H1 (cell line): Measurements from ENCODE around the gene UBAP1.

Experiments used
- CTCF ChIP-seq, 3 experiments: IDR thresholded peaks; 1 replicate in 2 of 3; 2 replicates in 1 of 3; pipeline versions ENCODE4 v1.5.1 to v1.6.1; 2011; ENCODE audit warnings: low read length in 3 of 3, mild to moderate bottlenecking in 3 of 3, inconsistent platforms in 2 of 3, low read depth in 1 of 3, moderate library complexity in 1 of 3; ENCODE audit not compliant: insufficient read depth in 1 of 3; ENCODE audit errors: control extremely low read depth in 1 of 3
- EP300 ChIP-seq, 2 experiments: IDR thresholded peaks; 1 replicate in 1 of 2; 2 replicates in 1 of 2; pipeline ENCODE4 v1.6.1; 2011 to 2012; ENCODE audit warnings: low read depth in 2 of 2, low read length in 2 of 2, mild to moderate bottlenecking in 2 of 2, borderline replicate concordance in 1 of 2, inconsistent platforms in 1 of 2, moderate library complexity in 1 of 2
- EZH2 ChIP-seq: fragments of 200-600 bp; sonication (generic); IDR thresholded peaks from 2 replicates; pipeline ENCODE4 v1.7.1; 2012; ENCODE audit warnings: low read depth, mild to moderate bottlenecking, moderate library complexity, low read length, inconsistent platforms; ENCODE audit not compliant: severe bottlenecking
- GABPA ChIP-seq: IDR thresholded peaks from 2 replicates; pipeline ENCODE4 v1.6.1; 2011; ENCODE audit warnings: mild to moderate bottlenecking, low read length, moderate library complexity, borderline replicate concordance; ENCODE audit not compliant: insufficient read depth
- JUN ChIP-seq: IDR thresholded peaks from 2 replicates; pipeline ENCODE4 v1.6.1; 2011; ENCODE audit warnings: low read depth, mild to moderate bottlenecking, improper control_type of control experiment, low read length
- KDM5A ChIP-seq: fragments of 200-600 bp; IDR thresholded peaks from 2 replicates; pipeline ENCODE4 v1.7.1; 2012; ENCODE audit warnings: mild to moderate bottlenecking, low read length, inconsistent platforms, mixed read lengths
- POLR2A ChIP-seq, 2 experiments: IDR thresholded peaks; 1 replicate in 1 of 2; 2 replicates in 1 of 2; pipeline ENCODE4 v1.6.1; 2011; ENCODE audit warnings: low read depth in 2 of 2, low read length in 2 of 2, mild to moderate bottlenecking in 2 of 2; ENCODE audit errors: control extremely low read depth in 1 of 2
- POLR2AphosphoS5 ChIP-seq: IDR thresholded peaks from 2 replicates; pipeline ENCODE4 v1.6.1; 2011; ENCODE audit warnings: low read depth, low read length
- RFX5 ChIP-seq: IDR thresholded peaks from 2 replicates; pipeline ENCODE4 v1.6.1; 2011; ENCODE audit warnings: low read depth, low read length, improper control_type of control experiment, borderline replicate concordance
- SUZ12 ChIP-seq: fragments of 200-600 bp; sonication (generic); IDR thresholded peaks from 2 replicates; pipeline ENCODE4 v1.6.1; 2012; ENCODE audit warnings: mild to moderate bottlenecking, inconsistent platforms, low read length, moderate library complexity, mixed read lengths
- USF2 ChIP-seq: IDR thresholded peaks from 2 replicates; pipeline ENCODE4 v1.6.1; 2011; ENCODE audit warnings: low read length, improper control_type of control experiment

- no peak for TF ChIP-seq POLR2A (IDR thresholded peaks at IDR 0.05; ENCODE audit: control extremely low read depth in 1 of 2, low read depth in 2 of 2, low read length in 2 of 2)
- TF ChIP-seq CTCF (IDR thresholded peaks at IDR 0.05; ENCODE audit: control extremely low read depth in 1 of 3, insufficient read depth in 1 of 3, low read depth in 1 of 3, low read length in 3 of 3), result no peak
- no peak for TF ChIP-seq SUZ12
- no peak for TF ChIP-seq JUN
- TF ChIP-seq RFX5, result no peak
- no peak for TF ChIP-seq POLR2AphosphoS5
- no peak for TF ChIP-seq KDM5A
- TF ChIP-seq EP300 (IDR thresholded peaks at IDR 0.05; ENCODE audit: borderline replicate concordance in 1 of 2, low read depth in 2 of 2, low read length in 2 of 2), result no peak
- no peak for TF ChIP-seq GABPA
- no peak for TF ChIP-seq EZH2
- no peak for TF ChIP-seq USF2
Measured at GRCh38 chr9:34195143-34195542, 16.3 kb downstream of the UBAP1 start.
